AG09309 (cell line): ENCODE results near the gene ADGRB3.

Experiments
- DNase-seq: peaks from one replicate; pipeline ENCODE4 v3.0.0-alpha.2; 2010; ENCODE audit warnings: low read depth
- H3K4me3 ChIP-seq: 2 replicates; pipeline ENCODE4 v1.5.1; 2011; ENCODE audit warnings: mild to moderate bottlenecking, low read depth, low read length, moderate library complexity; ENCODE audit not compliant: control insufficient read depth
- CTCF ChIP-seq: IDR thresholded peaks from 2 replicates; pipeline ENCODE4 v1.5.1; 2011; ENCODE audit warnings: mild to moderate bottlenecking, low read depth, low read length, inconsistent platforms; ENCODE audit not compliant: insufficient read depth, control insufficient read depth; ENCODE audit errors: missing control alignments

The ADGRB3 gene

GRCh38 chr6:69220375-69220774, 585.3 kb downstream of the ADGRB3 start:
- DNase-seq: no peak
- TF ChIP-seq CTCF: no peak
- H3K4me3 ChIP-seq: no peak overlapping the region

- no peak for TF ChIP-seq CTCF
- no peak for DNase-seq
- H3K4me3 ChIP-seq: no peak overlapping the region
These were observed 596.9 kb downstream of the ADGRB3 start for GRCh38 chr6:69232008-69232407.

GRCh38 chr6:69232496-69232895, 597.4 kb downstream of the ADGRB3 start:
- H3K4me3 ChIP-seq: no peak overlapping the region
- no peak for TF ChIP-seq CTCF
- DNase-seq: no peak

GRCh38 chr6:69232911-69233448, 597.9 kb downstream of the ADGRB3 start:
- no peak overlapping the region for H3K4me3 ChIP-seq
- no peak for DNase-seq
- no peak for TF ChIP-seq CTCF

GRCh38 chr6:69238067-69238466, 603.0 kb downstream of the ADGRB3 start:
- H3K4me3 ChIP-seq: no peak overlapping the region
- no peak for DNase-seq
- TF ChIP-seq CTCF: no peak

GRCh38 chr6:69246983-69247382, 611.9 kb downstream of the ADGRB3 start:
- DNase-seq: no peak
- no peak overlapping the region for H3K4me3 ChIP-seq
- no peak for TF ChIP-seq CTCF

GRCh38 chr6:69261010-69261409, 625.9 kb downstream of the ADGRB3 start:
- no peak for DNase-seq
- H3K4me3 ChIP-seq: no peak overlapping the region
- no peak for TF ChIP-seq CTCF
